Activated naive CD8-positive, alpha-beta T cell treated with anti-CD3 and anti-CD28 coated beads, Interleukin-2, amount 50 U/mL, for 24 hours (primary cell): ENCODE data around the gene JPH3.
A peak's percentile ranks its signal among the peaks of the same experiment; 100 is the strongest.

Experiments
- ATAC-seq: fragments of 150-1000 bp; cut with Tn5 transposase; one replicate; pipeline ENCODE4 v1.10.0; 2021
- DNase-seq: peaks from one replicate; pipeline ENCODE4 v3.0.0; 2021
- H3K27ac Mint-ChIP-seq: one replicate; pipeline ENCODE4 v1.8.0; 2021; ENCODE audit warnings: mild to moderate bottlenecking, mixed read lengths
- H3K27me3 Mint-ChIP-seq: one replicate; pipeline ENCODE4 v1.8.0; 2021; ENCODE audit warnings: mixed read lengths
- H3K36me3 Mint-ChIP-seq: one replicate; pipeline ENCODE4 v1.8.0; 2021; ENCODE audit warnings: low read depth, mixed read lengths
- H3K4me1 Mint-ChIP-seq: one replicate; pipeline ENCODE4 v1.8.0; 2021; ENCODE audit warnings: mixed read lengths
- H3K4me3 Mint-ChIP-seq: one replicate; pipeline ENCODE4 v1.8.0; 2021; ENCODE audit warnings: mild to moderate bottlenecking, moderate library complexity, mixed read lengths
- H3K9me3 Mint-ChIP-seq: one replicate; pipeline ENCODE4 v1.8.0; 2021; ENCODE audit warnings: mixed read lengths

JPH3 gene

GRCh38 chr16:87602001-87602775 lies at the start of gene JPH3:
Gene JPH3 (plus strand): TSS chr16:87602508. CDS start chr16:87603147, 639 bp downstream.
- H3K4me3 Mint-ChIP-seq: peak within 1 kb of the TSS; percentile 60
- H3K27ac Mint-ChIP-seq: no peak within 1 kb of the TSS
- no peaks in the 10 kb centered on the region for H3K9me3 Mint-ChIP-seq
- H3K27me3 Mint-ChIP-seq: peaks cover 61% of the 10 kb centered on the region
- DNase-seq (peak; percentile 8), ATAC-seq (no peak)
- peaks cover 10% of the 10 kb centered on the region for H3K4me1 Mint-ChIP-seq
- H3K36me3 Mint-ChIP-seq: no peaks in the 10 kb centered on the region

GRCh38 chr16:87552772-87553573 lies 49.3 kb upstream of the JPH3 start:
- peaks cover 21% of the 10 kb centered on the region for H3K27me3 Mint-ChIP-seq
- no peaks in the 10 kb centered on the region for H3K9me3 Mint-ChIP-seq
- ATAC-seq (no peak), DNase-seq (no peak)
- no peak overlapping the region for H3K4me3 Mint-ChIP-seq
- H3K36me3 Mint-ChIP-seq: no peaks in the 10 kb centered on the region
- no peaks in the 10 kb centered on the region for H3K4me1 Mint-ChIP-seq
- no peak overlapping the region for H3K27ac Mint-ChIP-seq

- ATAC-seq: no peak
- Mint-ChIP-seq H3K27ac (no peak overlapping the region), H3K36me3 (no peaks in the 10 kb centered on the region), H3K9me3 (no peaks in the 10 kb centered on the region), H3K27me3 (peaks cover 12% of the 10 kb centered on the region), H3K4me1 (no peaks in the 10 kb centered on the region), H3K4me3 (no peak overlapping the region)
- no peak for DNase-seq
Observed at GRCh38 chr16:87554754-87555427, 47.4 kb upstream of the JPH3 start.

GRCh38 chr16:87555647-87556046 lies 46.7 kb upstream of the JPH3 start:
- no peaks in the 10 kb centered on the region for H3K36me3 Mint-ChIP-seq
- H3K4me3 Mint-ChIP-seq: no peak overlapping the region
- H3K27ac Mint-ChIP-seq: no peak overlapping the region
- H3K4me1 Mint-ChIP-seq: no peaks in the 10 kb centered on the region
- ATAC-seq (no peak), DNase-seq (no peak)
- H3K27me3 Mint-ChIP-seq: peaks cover 8% of the 10 kb centered on the region
- H3K9me3 Mint-ChIP-seq: no peaks in the 10 kb centered on the region

- ATAC-seq: no peak
- no peaks in the 10 kb centered on the region for H3K36me3 Mint-ChIP-seq
- H3K4me1 Mint-ChIP-seq: no peaks in the 10 kb centered on the region
- peaks cover 8% of the 10 kb centered on the region for H3K27me3 Mint-ChIP-seq
- no peaks in the 10 kb centered on the region for H3K9me3 Mint-ChIP-seq
- no peak overlapping the region for H3K27ac Mint-ChIP-seq
- no peak for DNase-seq
- no peak overlapping the region for H3K4me3 Mint-ChIP-seq
Observed at GRCh38 chr16:87556941-87557459, 45.3 kb upstream of the JPH3 start.

- Mint-ChIP-seq H3K9me3 (peaks cover 2% of the 10 kb centered on the region), H3K27me3 (peaks cover 8% of the 10 kb centered on the region), H3K4me3 (no peak overlapping the region), H3K36me3 (no peaks in the 10 kb centered on the region), H3K27ac (no peak overlapping the region), H3K4me1 (no peaks in the 10 kb centered on the region)
- DNase-seq: no peak
- ATAC-seq: no peak
Observed at GRCh38 chr16:87558682-87559081, 43.6 kb upstream of the JPH3 start.

GRCh38 chr16:87559945-87560344 lies 42.4 kb upstream of the JPH3 start:
- H3K9me3 Mint-ChIP-seq: peaks cover 9% of the 10 kb centered on the region
- no peak overlapping the region for H3K27ac Mint-ChIP-seq
- ATAC-seq: no peak
- DNase-seq: no peak
- H3K4me1 Mint-ChIP-seq: no peaks in the 10 kb centered on the region
- no peaks in the 10 kb centered on the region for H3K36me3 Mint-ChIP-seq
- peaks cover 8% of the 10 kb centered on the region for H3K27me3 Mint-ChIP-seq
- H3K4me3 Mint-ChIP-seq: no peak overlapping the region

- H3K4me3 Mint-ChIP-seq: no peak overlapping the region
- peak; percentile 45 for ATAC-seq
Observed at GRCh38 chr16:87560428-87561199, 41.7 kb upstream of the JPH3 start.

GRCh38 chr16:87561200-87562105 lies 40.9 kb upstream of the JPH3 start:
- Mint-ChIP-seq H3K4me1 (no peaks in the 10 kb centered on the region), H3K27ac (no peak overlapping the region), H3K4me3 (no peak overlapping the region), H3K36me3 (no peaks in the 10 kb centered on the region), H3K27me3 (peaks cover 8% of the 10 kb centered on the region), H3K9me3 (peaks cover 9% of the 10 kb centered on the region)
- DNase-seq (no peak), ATAC-seq (no peak)

More at GRCh38 chr16:87560428-87561199, 41.7 kb upstream of the JPH3 start:
- H3K9me3 Mint-ChIP-seq: peaks cover 9% of the 10 kb centered on the region
- no peaks in the 10 kb centered on the region for H3K4me1 Mint-ChIP-seq
- peaks cover 8% of the 10 kb centered on the region for H3K27me3 Mint-ChIP-seq
- DNase-seq: peak; percentile 40
- no peak overlapping the region for H3K27ac Mint-ChIP-seq
- no peaks in the 10 kb centered on the region for H3K36me3 Mint-ChIP-seq

- Mint-ChIP-seq H3K4me3 (no peak overlapping the region), H3K36me3 (no peaks in the 10 kb centered on the region), H3K4me1 (no peaks in the 10 kb centered on the region), H3K27ac (no peak overlapping the region), H3K9me3 (peaks cover 9% of the 10 kb centered on the region), H3K27me3 (peaks cover 8% of the 10 kb centered on the region)
- ATAC-seq: no peak
- DNase-seq: no peak
Observed at GRCh38 chr16:87562201-87562600, 40.1 kb upstream of the JPH3 start.

- DNase-seq (no peak), ATAC-seq (no peak)
- Mint-ChIP-seq H3K4me1 (no peaks in the 10 kb centered on the region), H3K36me3 (no peaks in the 10 kb centered on the region), H3K27ac (no peak overlapping the region), H3K9me3 (peaks cover 9% of the 10 kb centered on the region), H3K4me3 (no peak overlapping the region), H3K27me3 (peaks cover 6% of the 10 kb centered on the region)
Observed at GRCh38 chr16:87563022-87563421, 39.3 kb upstream of the JPH3 start.

GRCh38 chr16:87563714-87564523 lies 38.4 kb upstream of the JPH3 start:
- Mint-ChIP-seq H3K9me3 (peaks cover 9% of the 10 kb centered on the region), H3K4me3 (no peak overlapping the region), H3K4me1 (no peaks in the 10 kb centered on the region), H3K27me3 (no peaks in the 10 kb centered on the region), H3K36me3 (no peaks in the 10 kb centered on the region), H3K27ac (peak overlapping the region; percentile 59)
- ATAC-seq (no peak), DNase-seq (no peak)

GRCh38 chr16:87564524-87564778 lies 37.9 kb upstream of the JPH3 start:
- DNase-seq (no peak), ATAC-seq (no peak)
- H3K4me1 Mint-ChIP-seq: no peaks in the 10 kb centered on the region
- peaks cover 9% of the 10 kb centered on the region for H3K9me3 Mint-ChIP-seq
- H3K36me3 Mint-ChIP-seq: no peaks in the 10 kb centered on the region
- no peak overlapping the region for H3K27ac Mint-ChIP-seq
- no peak overlapping the region for H3K4me3 Mint-ChIP-seq
- peaks cover 1% of the 10 kb centered on the region for H3K27me3 Mint-ChIP-seq
